HepG2 (cell line): ENCODE measurements around the gene PKD2L1. TPM values are rescaled to one million over a fixed set of nuclear protein-coding genes. Genes with fewer than 3 reads are reported as not detected.

Experiments used
- ATAC-seq: fragments of 200-7000 bp; cut with Tn5 transposase; 3 replicates; pipeline ENCODE4 v1.9.1; 2020; ENCODE audit warnings: mild to moderate bottlenecking, moderate library complexity
- BruUV-seq: library from RNA; stranded (reverse); fragments of 400-500 nt; replicated peaks from 2 replicates; lab custom pipeline; 2021; lab: Mats Ljungman, UMichigan
- CTCF ChIA-PET: fragments of 300-600 bp; formaldehyde crosslinking; extraction: SDS; loops from one replicate; lab custom pipeline; 2021; ENCODE audit warnings: low total read pairs, inconsistent platforms, low intra/inter-chr PET ratio; lab: Yijun Ruan, JAX
- POLR2A ChIA-PET: fragments of 350-600 bp; sonication (Branson Sonifier 250); formaldehyde crosslinking; loops from one replicate; lab custom pipeline; 2020; ENCODE audit warnings: antibody characterized with exemption, inconsistent platforms; lab: Yijun Ruan, JAX
- DNase-seq: peaks from one replicate; pipeline ENCODE4 v3.0.0-alpha.2; 2015; ENCODE audit warnings: low spot score
- FAIRE-seq: peaks from 3 replicates; lab custom pipeline; 2011; peaks lifted over from hg19 to GRCh38; lab: Jason Lieb, UNC
- H2AFZ ChIP-seq: one replicate; pipeline ENCODE4 v1.6.1; 2011; ENCODE audit warnings: low read length, inconsistent platforms
- H3K27ac ChIP-seq: fragments of 300-600 bp; 3 replicates; pipeline ENCODE4 v1.8.0; 2011; ENCODE audit warnings: mixed run types, mild to moderate bottlenecking, mixed read lengths, low read length, inconsistent platforms; ENCODE audit not compliant: insufficient read depth; ENCODE audit errors: extremely low read length
- H3K27me3 ChIP-seq, 2 experiments: fragments of 200-600 bp in 1 of 2; 2 replicates in 1 of 2; 3 replicates in 1 of 2; pipeline versions ENCODE4 v1.6.0 to v1.8.0; 2011; ENCODE audit warnings: low read length in 2 of 2, mild to moderate bottlenecking in 2 of 2, moderate library complexity in 2 of 2, inconsistent platforms in 1 of 2; ENCODE audit not compliant: insufficient read depth in 2 of 2, control insufficient read depth in 1 of 2
- H3K36me3 ChIP-seq, 2 experiments: fragments of 200-600 bp in 1 of 2; replicated peaks in 1 of 2; 2 replicates in 1 of 2; 3 replicates in 1 of 2; pipeline versions ENCODE4 v1.5.1 to v1.8.0; 2011; ENCODE audit warnings: low read length in 2 of 2, inconsistent platforms in 1 of 2; ENCODE audit not compliant: insufficient read depth in 2 of 2, control insufficient read depth in 1 of 2
- H3K4me1 ChIP-seq: 2 replicates; pipeline ENCODE4 v1.5.1; 2012; ENCODE audit warnings: low read length, inconsistent platforms; ENCODE audit not compliant: insufficient read depth
- H3K4me2 ChIP-seq: 2 replicates; pipeline ENCODE4 v1.6.0; 2011; ENCODE audit warnings: low read depth, low read length, inconsistent platforms
- H3K4me3 ChIP-seq, 3 experiments: fragments of 200-600 bp in 1 of 3; sonication (generic), shearing (Covaris generic) in 1 of 3; replicated peaks in 1 of 3; 2 replicates each; pipeline ENCODE4 v1.5.1; 2011 to 2016; ENCODE audit warnings: low read length in 3 of 3, inconsistent platforms in 2 of 3, low read depth in 2 of 3, mild to moderate bottlenecking in 2 of 3, control low read depth in 1 of 3, mixed read lengths in 1 of 3; ENCODE audit not compliant: insufficient read depth in 1 of 3
- H3K79me2 ChIP-seq: one replicate; pipeline ENCODE4 v1.6.1; 2011; ENCODE audit warnings: low read length, inconsistent platforms; ENCODE audit not compliant: insufficient read depth
- H3K9ac ChIP-seq: 2 replicates; pipeline ENCODE4 v1.6.0; 2011; ENCODE audit warnings: mild to moderate bottlenecking, low read depth, low read length, inconsistent platforms; ENCODE audit not compliant: insufficient read depth
- H3K9me3 ChIP-seq: 2 replicates; pipeline ENCODE4 v1.5.1; 2012; ENCODE audit warnings: mild to moderate bottlenecking, low read length
- H4K20me1 ChIP-seq: 2 replicates; pipeline ENCODE4 v1.6.0; 2011; ENCODE audit warnings: inconsistent platforms, mild to moderate bottlenecking, low read length, moderate library complexity; ENCODE audit not compliant: insufficient read depth
- ARNTL ChIP-seq: sonication (generic); formaldehyde crosslinking; IDR thresholded peaks from 2 replicates; pipeline ENCODE4 v1.4.0; 2020; ENCODE audit warnings: mild to moderate bottlenecking, missing genetic modification reagents
- CSRNP1 ChIP-seq: sonication (generic); formaldehyde crosslinking; IDR thresholded peaks from 2 replicates; pipeline ENCODE4 v1.8.1; 2023; ENCODE audit warnings: mild to moderate bottlenecking, missing genetic modification reagents
- HDAC2 ChIP-seq: sonication (generic); formaldehyde crosslinking; IDR thresholded peaks from 2 replicates; pipeline ENCODE4 v1.4.0; 2020; ENCODE audit warnings: missing genetic modification reagents
- JUN ChIP-seq: sonication (generic); formaldehyde crosslinking; IDR thresholded peaks from 2 replicates; pipeline ENCODE4 v1.4.0; 2020; ENCODE audit warnings: mild to moderate bottlenecking, missing genetic modification reagents
- KDM5A ChIP-seq: fragments of 200-600 bp; sonication (generic); IDR thresholded peaks from 2 replicates; pipeline ENCODE4 v1.7.0; 2018; ENCODE audit warnings: antibody characterized with exemption, mild to moderate bottlenecking, low read length, borderline replicate concordance
- NFYC ChIP-seq: IDR thresholded peaks from 2 replicates; pipeline ENCODE4 v1.6.1; 2016; ENCODE audit warnings: missing genetic modification reagents, missing compliant biosample characterization
- RCOR2 ChIP-seq: IDR thresholded peaks from 2 replicates; pipeline ENCODE4 v1.6.1; 2016; ENCODE audit warnings: missing biosample characterization, missing genetic modification reagents
- TIGD3 ChIP-seq: sonication (generic); formaldehyde crosslinking; IDR thresholded peaks from 2 replicates; pipeline ENCODE4 v1.5.1; 2020; ENCODE audit warnings: mild to moderate bottlenecking, missing genetic modification reagents, borderline replicate concordance
- ZNF101 ChIP-seq: sonication (generic); formaldehyde crosslinking; IDR thresholded peaks from 2 replicates; pipeline ENCODE4 v1.4.0; 2020; ENCODE audit warnings: mild to moderate bottlenecking, low read depth, missing genetic modification reagents, borderline replicate concordance
- ZNF17 ChIP-seq: sonication (generic); formaldehyde crosslinking; IDR thresholded peaks from 2 replicates; pipeline ENCODE4 v1.5.0; 2020; ENCODE audit warnings: mild to moderate bottlenecking, missing genetic modification reagents
- ZNF20 ChIP-seq: sonication (generic); formaldehyde crosslinking; IDR thresholded peaks from 2 replicates; pipeline ENCODE4 v1.4.0; 2020; ENCODE audit warnings: mild to moderate bottlenecking, moderate library complexity, missing genetic modification reagents
- ZNF343 ChIP-seq: sonication (generic); formaldehyde crosslinking; IDR thresholded peaks from 2 replicates; pipeline ENCODE4 v1.4.0; 2020; ENCODE audit warnings: mild to moderate bottlenecking, missing genetic modification reagents
- ZNF496 ChIP-seq: sonication (generic); formaldehyde crosslinking; IDR thresholded peaks from 2 replicates; pipeline ENCODE4 v1.8.1; 2023; ENCODE audit warnings: mild to moderate bottlenecking, moderate library complexity, missing genetic modification reagents; ENCODE audit not compliant: insufficient replicate concordance
- ZNF562 ChIP-seq: sonication (generic); formaldehyde crosslinking; IDR thresholded peaks from 2 replicates; pipeline ENCODE4 v1.8.0; 2022; ENCODE audit warnings: missing genetic modification reagents, borderline replicate concordance
- WGBS: methylation state at CpG from one replicate; pipeline ENCODE4 v1.1.6; 2017; ENCODE audit warnings: low lambda C conversion rate; 5-methylcytosine and 5-hydroxymethylcytosine counted together
- in situ Hi-C: cut with HindIII; loops from 2 replicates; pipeline ENCODE4 v1.10.0; 2017; ENCODE audit warnings: low pct_unique_long_range_greater_than_20kb; ENCODE audit not compliant: extremely low pct_ligation_motif_present
- intact Hi-C: fragments of 100-400 bp; cut with micrococcal nuclease; formaldehyde crosslinking; loops from one replicate; pipeline ENCODE4 v1.10.0; 2022; ENCODE audit not compliant: unreplicated experiment
- polyA plus RNA-seq, 8 experiments: library from polyadenylated mRNA; depleted of rRNA in 3 of 8; stranded (reverse) in 7 of 8; unstranded in 1 of 8; fragments of >200 nt; fragmentation: Illumina TruSeq in 4 of 8; extraction: Trizol in 4 of 8; gene quantifications; 2 replicates each; pipeline versions ENCODE4 v1.2.1 to v1.2.3, GENCODE V29; 2011 to 2016; ENCODE audit warnings: low read depth in 4 of 8, missing spikeins in 1 of 8, mixed read lengths in 1 of 8; ENCODE audit not compliant: insufficient read depth in 1 of 8
- total RNA-seq, 5 experiments: library from RNA; depleted of rRNA; stranded (reverse); fragments of >200 nt; fragmentation: Illumina TruSeq; extraction: Trizol; gene quantifications; 2 replicates each; pipeline ENCODE4 v1.2.3, GENCODE V29; 2016; ENCODE audit warnings: low read depth in 1 of 5

Gene PKD2L1
- total and polyA plus RNA-seq, 2 of the 13 experiments (the other 11 are each of a cell fraction or from before 2014, with no cell fraction given) = 0.07 to 0.15 TPM

- no peak for FAIRE-seq
These were observed 84.4 kb downstream of the PKD2L1 start for GRCh38 chr10:100245484-100246220.

More at GRCh38 chr10:100245484-100246220, 84.4 kb downstream of the PKD2L1 start:
- no TSS peak for BruUV-seq
- Histone ChIP-seq H3K4me1 (no peaks in the 10 kb centered on the region), H3K27me3 (no peaks in the 10 kb centered on the region), H3K4me2 (no peak overlapping the region), H3K9me3 (no peaks in the 10 kb centered on the region), H2AFZ (no peak overlapping the region), H3K9ac (no peak overlapping the region), H3K27ac (no peak overlapping the region), H3K4me3 (no peak overlapping the region), H3K79me2 (no peaks in the 10 kb centered on the region), H3K36me3 (peaks cover 20 to 62% of the 10 kb centered on the region in 2 experiments), H4K20me1 (no peaks in the 10 kb centered on the region)
- DNase-seq (no peak), ATAC-seq (no peak)
- 89% methylated on average over 5 of the region's 5 CpGs for WGBS
- intact Hi-C loops = no loop called here
- TF ChIP-seq ZNF101 = no peak
- no peak for TF ChIP-seq RCOR2 (CRISPR knock-in tag)
- TF ChIP-seq ZNF20 (CRISPR knock-in tag) = no peak
- TF ChIP-seq ZNF562 (CRISPR knock-in tag) = no peak
- no peak for TF ChIP-seq ARNTL (CRISPR knock-in tag)
- TF ChIP-seq KDM5A = no peak
- no peak for TF ChIP-seq ZNF17
- TF ChIP-seq HDAC2 (CRISPR knock-in tag) = no peak
- TF ChIP-seq ZNF343 (CRISPR knock-in tag) = no peak
- TF ChIP-seq ZNF496 (CRISPR knock-in tag) = no peak
- no peak for TF ChIP-seq CSRNP1 (CRISPR knock-in tag)
- no peak for TF ChIP-seq JUN
- TF ChIP-seq TIGD3 = no peak
- no peak for TF ChIP-seq NFYC (CRISPR knock-in tag)
- ChIA-PET CTCF (no interaction called here), POLR2A (no interaction called here)
- in situ Hi-C loops = no loop called here
